ENCODE data around the gene SLC52A3. TPM values are rescaled to one million over a fixed set of nuclear protein-coding genes. Genes with fewer than 3 reads are reported as not detected.

SLC52A3 gene
- total and polyA plus RNA-seq, 4 experiments from 2014 or later, result not detected

DNA sequence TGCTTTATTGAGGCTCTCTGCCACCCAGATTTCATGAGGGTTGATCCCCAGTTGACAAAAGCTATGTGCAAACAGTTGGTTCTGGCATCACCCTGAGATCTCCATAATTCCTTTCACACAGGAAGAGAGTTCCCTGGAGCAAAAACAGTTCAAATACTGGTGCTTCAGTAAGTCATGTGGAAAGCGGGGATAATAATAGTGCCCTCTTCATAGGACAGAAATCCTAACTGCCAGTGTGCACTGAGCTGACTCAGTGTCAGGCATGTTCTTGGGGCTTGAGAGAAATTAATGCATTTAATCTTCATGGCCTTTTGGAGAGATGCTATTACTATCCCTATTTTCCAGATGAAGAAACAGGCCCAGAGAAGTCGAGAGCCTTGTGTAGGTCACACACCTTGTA is 7.9 kb upstream of the SLC52A3 start:
- Histone ChIP-seq H3K36me3 (ENCODE audit: insufficient read depth, low read length) (no peaks in the 10 kb centered on the region), H3K27ac (ENCODE audit: low read depth, low read length) (no peak overlapping the region), H3K4me1 (ENCODE audit: insufficient read depth, low read length) (no peaks in the 10 kb centered on the region), H3K9me3 (ENCODE audit: control insufficient read depth in 1 of 2, low read length in 2 of 2) (no peaks in the 10 kb centered on the region), H3K4me3 (ENCODE audit: low read length in 2 of 2) (no peak overlapping the region), H3K27me3 (ENCODE audit: insufficient read depth, low read length) (no peaks in the 10 kb centered on the region)
- Mint-ChIP-seq H3K9me3 (no peaks in the 10 kb centered on the region), H3K36me3 (no peaks in the 10 kb centered on the region), H3K4me3 (no peak overlapping the region), H3K27me3 (peaks cover 6 to 27% of the 10 kb centered on the region in 2 donors), H3K27ac (no peak overlapping the region), H3K4me1 (no peaks in the 10 kb centered on the region)
- no peak for DNase-seq
- CTCF ChIA-PET (ENCODE audit: partially characterized antibody), result no interaction called here
- POLR2A ChIA-PET (ENCODE audit: partially characterized antibody), result no interaction called here
- intact Hi-C loops (cut with micrococcal nuclease), result no loop called here

DNA sequence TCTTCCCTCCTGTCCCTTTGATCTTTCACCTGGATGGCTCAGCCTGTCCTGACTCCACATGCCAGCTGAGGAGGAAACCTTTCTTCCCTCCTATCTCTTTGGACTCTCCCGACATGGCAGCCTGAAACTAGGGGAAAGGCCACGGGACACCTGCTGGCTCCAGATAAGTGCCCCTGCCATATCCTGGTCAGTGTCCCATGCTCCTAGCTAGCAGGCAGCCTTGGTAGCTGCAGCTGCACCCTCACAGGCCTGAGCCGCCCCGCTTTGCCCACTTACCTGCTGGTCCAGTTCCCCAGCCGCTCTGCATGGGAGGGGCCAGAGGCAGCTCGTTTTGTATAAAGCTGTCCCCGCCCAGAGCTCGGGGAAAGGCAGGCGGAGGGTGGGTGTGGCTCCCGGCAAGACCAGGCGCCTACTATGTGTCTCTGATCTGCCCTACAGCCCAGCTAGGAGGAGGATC is 7.4 kb upstream of the SLC52A3 start:
- no peaks in the 10 kb centered on the region for H3K36me3 ChIP-seq (ENCODE audit: insufficient read depth, low read length)

GRCh38 chr20:774660-775057 is 6.4 kb upstream of the SLC52A3 start:
- H3K27ac Mint-ChIP-seq, result no peak overlapping the region
- intact Hi-C loops (cut with micrococcal nuclease), result no loop called here

More for the DNA sequence above, 7.4 kb upstream of the SLC52A3 start:
- Mint-ChIP-seq H3K27ac (peak overlapping the region in 1 of 7 donors; percentile 23), H3K27me3 (peaks cover 6 to 27% of the 10 kb centered on the region in 2 donors), H3K4me3 (no peak overlapping the region), H3K36me3 (no peaks in the 10 kb centered on the region), H3K4me1 (no peaks in the 10 kb centered on the region), H3K9me3 (no peaks in the 10 kb centered on the region)
- H3K9me3 ChIP-seq (ENCODE audit: control insufficient read depth in 1 of 2, low read length in 2 of 2), result no peaks in the 10 kb centered on the region
- no peaks in the 10 kb centered on the region for H3K4me1 ChIP-seq (ENCODE audit: insufficient read depth, low read length)
- no peak overlapping the region for H3K4me3 ChIP-seq (ENCODE audit: low read length in 2 of 2)
- POLR2A ChIA-PET (ENCODE audit: partially characterized antibody), result no interaction called here
- no peak for DNase-seq
- H3K27me3 ChIP-seq (ENCODE audit: insufficient read depth, low read length), result no peaks in the 10 kb centered on the region
- CTCF ChIA-PET (ENCODE audit: partially characterized antibody), result no interaction called here
- no peak overlapping the region for H3K27ac ChIP-seq (ENCODE audit: low read depth, low read length)
- intact Hi-C loops (cut with micrococcal nuclease), result no loop called here

DNA sequence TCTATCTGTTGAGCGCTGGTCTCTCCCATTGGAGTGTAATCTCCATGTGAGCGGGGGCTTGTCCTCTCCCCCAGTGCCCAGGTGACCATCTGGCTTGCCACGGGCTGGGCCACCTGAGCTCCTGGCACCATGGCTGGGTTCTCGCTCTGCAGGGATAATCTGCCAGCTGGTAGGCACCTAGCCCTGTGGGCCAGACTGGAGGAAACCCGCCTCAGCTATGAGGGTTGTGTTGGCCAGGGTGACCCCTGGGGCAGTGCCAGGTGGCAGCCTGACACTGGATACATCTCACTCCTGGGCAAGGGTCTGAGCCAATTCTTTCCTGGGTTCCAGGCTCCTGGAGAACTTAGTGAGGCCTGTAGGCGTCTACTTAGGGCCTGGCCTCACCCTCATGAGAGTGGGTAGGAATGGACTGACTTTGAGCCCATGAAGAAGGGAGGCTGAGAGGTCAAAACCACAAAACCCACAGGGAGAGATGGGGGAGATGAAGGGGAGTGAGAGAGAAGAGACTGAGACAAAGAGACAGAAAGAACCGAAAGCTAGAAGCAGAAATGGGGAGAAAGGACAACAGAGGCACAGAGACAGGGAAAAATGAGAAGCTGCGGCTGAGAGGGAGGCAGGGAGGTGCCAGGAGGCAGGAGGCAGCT is 5.8 kb upstream of the SLC52A3 start:
- Histone ChIP-seq H3K27me3 (ENCODE audit: insufficient read depth, low read length) (no peaks in the 10 kb centered on the region), H3K4me3 (ENCODE audit: low read length in 2 of 2) (no peak overlapping the region), H3K36me3 (ENCODE audit: insufficient read depth, low read length) (no peaks in the 10 kb centered on the region), H3K27ac (ENCODE audit: low read depth, low read length) (no peak overlapping the region), H3K9me3 (ENCODE audit: control insufficient read depth in 1 of 2, low read length in 2 of 2) (no peaks in the 10 kb centered on the region), H3K4me1 (ENCODE audit: insufficient read depth, low read length) (no peaks in the 10 kb centered on the region)
- no peak for DNase-seq
- Mint-ChIP-seq H3K9me3 (no peaks in the 10 kb centered on the region), H3K27me3 (peaks cover 5 to 25% of the 10 kb centered on the region in 2 donors), H3K27ac (no peak overlapping the region), H3K36me3 (no peaks in the 10 kb centered on the region), H3K4me3 (no peak overlapping the region), H3K4me1 (no peaks in the 10 kb centered on the region)
- intact Hi-C loops (cut with micrococcal nuclease), result no loop called here
- CTCF ChIA-PET (ENCODE audit: partially characterized antibody), result interaction anchor here (1.0 kb wide), 1 partner anchor 181 kb away, joined by 3 read pairs; no protein-coding TSS in a partner anchor
- POLR2A ChIA-PET (ENCODE audit: partially characterized antibody), result no interaction called here

More at GRCh38 chr20:774660-775057, 6.4 kb upstream of the SLC52A3 start:
- Histone ChIP-seq H3K27ac (ENCODE audit: low read depth, low read length) (no peak overlapping the region), H3K9me3 (ENCODE audit: control insufficient read depth in 1 of 2, low read length in 2 of 2) (no peaks in the 10 kb centered on the region), H3K4me1 (ENCODE audit: insufficient read depth, low read length) (no peaks in the 10 kb centered on the region), H3K36me3 (ENCODE audit: insufficient read depth, low read length) (no peaks in the 10 kb centered on the region), H3K4me3 (ENCODE audit: low read length in 2 of 2) (no peak overlapping the region), H3K27me3 (ENCODE audit: insufficient read depth, low read length) (no peaks in the 10 kb centered on the region)
- H3K9me3 Mint-ChIP-seq, result no peaks in the 10 kb centered on the region
- H3K4me1 Mint-ChIP-seq, result no peaks in the 10 kb centered on the region
- peaks cover 5 to 25% of the 10 kb centered on the region in 2 donors for H3K27me3 Mint-ChIP-seq
- H3K36me3 Mint-ChIP-seq, result no peaks in the 10 kb centered on the region
- ChIA-PET POLR2A (ENCODE audit: partially characterized antibody) (no interaction called here), CTCF (ENCODE audit: partially characterized antibody) (interaction anchor here (1.0 kb wide), 1 partner anchor 181 kb away, joined by 3 read pairs; no protein-coding TSS in a partner anchor)
- H3K4me3 Mint-ChIP-seq, result no peak overlapping the region
- DNase-seq, result no peak

- no peak overlapping the region for H3K4me3 ChIP-seq (ENCODE audit: low read length in 2 of 2)
- POLR2A ChIA-PET (ENCODE audit: partially characterized antibody), result no interaction called here
- intact Hi-C loops (cut with micrococcal nuclease), result no loop called here
- H3K27me3 Mint-ChIP-seq, result peaks cover 6 to 23% of the 10 kb centered on the region in 2 donors
- CTCF ChIA-PET (ENCODE audit: partially characterized antibody), result no interaction called here
- H3K27ac Mint-ChIP-seq, result no peak overlapping the region
- no peaks in the 10 kb centered on the region for H3K9me3 Mint-ChIP-seq
- H3K36me3 ChIP-seq (ENCODE audit: insufficient read depth, low read length), result no peaks in the 10 kb centered on the region
- H3K4me3 Mint-ChIP-seq, result no peak overlapping the region
- H3K9me3 ChIP-seq (ENCODE audit: control insufficient read depth in 1 of 2, low read length in 2 of 2), result no peaks in the 10 kb centered on the region
- no peak for DNase-seq
- no peaks in the 10 kb centered on the region for H3K4me1 Mint-ChIP-seq
- no peak overlapping the region for H3K27ac ChIP-seq (ENCODE audit: low read depth, low read length)
- no peaks in the 10 kb centered on the region for H3K4me1 ChIP-seq (ENCODE audit: insufficient read depth, low read length)
- no peaks in the 10 kb centered on the region for H3K36me3 Mint-ChIP-seq
- no peaks in the 10 kb centered on the region for H3K27me3 ChIP-seq (ENCODE audit: insufficient read depth, low read length)
These were observed 4.5 kb upstream of the SLC52A3 start for GRCh38 chr20:772806-773205.

DNA sequence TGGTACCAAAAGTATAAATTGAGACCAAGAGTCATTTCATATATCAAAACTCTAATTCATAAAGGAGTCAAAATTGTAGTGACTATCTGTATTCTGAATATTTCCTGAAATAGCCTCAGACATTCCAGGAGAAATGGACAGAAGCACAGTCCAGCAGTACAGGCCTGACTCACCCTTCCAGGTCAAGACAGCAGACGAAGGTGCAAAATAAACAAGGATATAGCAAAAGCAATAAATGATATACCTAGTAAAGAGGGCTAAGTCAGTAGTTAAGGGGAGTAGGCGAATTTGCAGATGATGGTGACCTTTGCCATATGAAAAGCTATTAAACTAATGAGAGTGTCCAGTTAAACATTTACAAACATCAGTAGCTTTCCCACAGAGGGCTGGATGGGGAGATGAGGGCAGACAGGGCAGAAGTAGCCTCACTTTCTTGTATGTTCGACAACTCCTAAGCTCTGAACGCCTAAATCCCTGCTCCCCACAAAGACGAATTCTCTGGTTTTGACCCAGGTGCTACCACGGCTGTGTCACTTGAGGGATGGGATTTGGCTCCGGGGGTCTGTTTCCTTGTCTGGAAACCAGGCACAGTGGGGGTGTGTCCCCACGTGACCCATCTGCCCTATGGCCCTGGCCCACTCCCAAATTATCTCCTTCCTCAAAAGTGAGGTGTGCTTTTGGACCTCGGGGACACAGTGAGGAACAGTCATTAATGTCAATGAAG is 3.6 kb upstream of the SLC52A3 start:
- Histone ChIP-seq H3K4me1 (ENCODE audit: insufficient read depth, low read length) (no peaks in the 10 kb centered on the region), H3K4me3 (ENCODE audit: low read length in 2 of 2) (no peak overlapping the region), H3K36me3 (ENCODE audit: insufficient read depth, low read length) (no peaks in the 10 kb centered on the region), H3K27ac (ENCODE audit: low read depth, low read length) (no peak overlapping the region), H3K9me3 (ENCODE audit: control insufficient read depth in 1 of 2, low read length in 2 of 2) (no peaks in the 10 kb centered on the region), H3K27me3 (ENCODE audit: insufficient read depth, low read length) (no peaks in the 10 kb centered on the region)
- ChIA-PET CTCF (ENCODE audit: partially characterized antibody) (no interaction called here), POLR2A (ENCODE audit: partially characterized antibody) (no interaction called here)
- no peak for DNase-seq
- Mint-ChIP-seq H3K4me3 (no peak overlapping the region), H3K9me3 (no peaks in the 10 kb centered on the region), H3K27ac (no peak overlapping the region), H3K36me3 (no peaks in the 10 kb centered on the region), H3K27me3 (peaks cover 6 to 21% of the 10 kb centered on the region in 2 donors), H3K4me1 (no peaks in the 10 kb centered on the region)
- intact Hi-C loops (cut with micrococcal nuclease), result no loop called here

GRCh38 chr20:770691-771090 is 2.4 kb upstream of the SLC52A3 start:
- Histone ChIP-seq H3K9me3 (ENCODE audit: control insufficient read depth in 1 of 2, low read length in 2 of 2) (no peaks in the 10 kb centered on the region), H3K4me1 (ENCODE audit: insufficient read depth, low read length) (no peaks in the 10 kb centered on the region), H3K4me3 (ENCODE audit: low read length in 2 of 2) (no peak overlapping the region), H3K27ac (ENCODE audit: low read depth, low read length) (no peak overlapping the region), H3K27me3 (ENCODE audit: insufficient read depth, low read length) (no peaks in the 10 kb centered on the region), H3K36me3 (ENCODE audit: insufficient read depth, low read length) (no peaks in the 10 kb centered on the region)
- Mint-ChIP-seq H3K4me3 (no peak overlapping the region), H3K27me3 (peaks cover 6 to 17% of the 10 kb centered on the region in 2 donors), H3K36me3 (no peaks in the 10 kb centered on the region), H3K4me1 (no peaks in the 10 kb centered on the region), H3K9me3 (no peaks in the 10 kb centered on the region), H3K27ac (no peak overlapping the region)
- ChIA-PET CTCF (ENCODE audit: partially characterized antibody) (no interaction called here), POLR2A (ENCODE audit: partially characterized antibody) (no interaction called here)
- no peak for DNase-seq
- intact Hi-C loops (cut with micrococcal nuclease), result no loop called here
